ENCODE data around the gene POLR1A.

Gene POLR1A

GRCh38 chr2:86102157-86102556 lies 3.5 kb downstream of the POLR1A start:
- no peak overlapping the region for H3K4me3 ChIP-seq (ENCODE audit: low read depth, low read length)
- no peak for DNase-seq (ENCODE audit: low read depth)

DNA sequence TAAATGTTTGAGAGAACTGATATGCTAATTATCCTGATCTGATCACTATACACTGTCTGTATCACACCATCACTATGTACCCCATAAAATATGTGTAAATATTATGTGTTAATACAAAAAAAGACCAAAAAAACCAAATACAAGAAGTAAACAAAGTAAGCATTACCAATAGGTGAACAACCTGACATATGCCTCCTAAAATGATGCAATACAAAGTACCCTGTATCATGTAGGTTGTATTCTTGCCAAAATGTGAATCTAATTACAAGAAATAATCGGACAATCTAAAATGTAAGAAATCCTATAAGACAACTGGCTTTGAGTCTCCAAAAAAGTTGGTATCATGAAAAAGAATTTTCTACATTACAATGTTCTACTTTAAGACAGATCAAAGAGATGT lies 7.8 kb downstream of the POLR1A start:
- H3K4me3 ChIP-seq (ENCODE audit: low read depth, low read length): no peak overlapping the region
- DNase-seq (ENCODE audit: low read depth): no peak

GRCh38 chr2:86097114-86097896 lies 8.4 kb downstream of the POLR1A start:
- no peak overlapping the region for H3K4me3 ChIP-seq (ENCODE audit: low read depth, low read length)
- DNase-seq (ENCODE audit: low read depth): no peak

GRCh38 chr2:86094229-86094628 lies 11.5 kb downstream of the POLR1A start:
- H3K4me3 ChIP-seq (ENCODE audit: low read depth, low read length): no peak overlapping the region
- DNase-seq (ENCODE audit: low read depth): no peak

DNA sequence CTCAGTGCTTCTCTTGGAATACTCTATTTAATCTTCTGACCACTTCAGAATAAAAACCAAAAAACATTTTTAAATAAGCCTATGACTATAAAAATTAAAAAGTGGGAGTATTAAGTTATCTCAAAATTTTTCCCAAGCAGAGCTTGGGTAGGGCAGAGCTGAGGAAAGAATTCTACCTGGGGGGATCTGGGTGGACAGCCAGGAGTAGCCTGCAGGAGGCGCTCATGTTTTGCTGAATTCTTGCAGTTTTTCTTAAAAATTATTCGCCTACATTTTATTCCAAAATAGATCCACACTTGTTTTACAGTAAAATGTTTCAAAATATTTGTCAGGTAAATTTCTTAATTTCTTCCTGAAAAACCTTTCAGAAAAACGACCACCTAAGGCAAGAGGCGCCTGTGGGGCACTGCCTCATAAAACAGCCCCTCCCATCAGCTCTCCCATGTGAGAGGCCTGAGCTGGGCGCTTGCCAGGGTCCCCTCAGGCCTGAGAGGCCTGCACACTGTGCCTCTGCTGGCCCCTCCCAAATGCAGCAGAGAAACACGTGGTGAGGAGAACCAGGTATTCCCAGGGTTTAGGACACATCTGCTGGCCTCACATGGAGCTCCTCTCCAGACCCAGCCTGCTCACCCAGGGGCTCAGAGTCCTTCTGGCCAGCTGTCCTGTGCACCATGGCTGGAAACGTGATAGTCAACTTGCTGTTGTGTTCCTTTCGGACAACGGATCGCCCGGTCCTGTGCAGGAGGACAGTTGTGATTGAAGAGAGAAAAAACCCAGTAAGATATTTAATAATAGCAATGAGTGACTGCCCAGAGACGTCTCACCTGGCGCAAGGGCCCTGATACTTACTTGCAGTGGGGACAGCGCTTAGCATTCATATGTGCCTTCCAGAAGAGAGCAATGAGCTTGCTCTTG lies 17.5 kb downstream of the POLR1A start:
- DNase-seq (ENCODE audit: low read depth): no peak
- no peak overlapping the region for H3K4me3 ChIP-seq (ENCODE audit: low read depth, low read length)

GRCh38 chr2:86082756-86083155 lies 22.9 kb downstream of the POLR1A start:
- DNase-seq (ENCODE audit: low read depth): no peak
- H3K4me3 ChIP-seq (ENCODE audit: low read depth, low read length): no peak overlapping the region

DNA sequence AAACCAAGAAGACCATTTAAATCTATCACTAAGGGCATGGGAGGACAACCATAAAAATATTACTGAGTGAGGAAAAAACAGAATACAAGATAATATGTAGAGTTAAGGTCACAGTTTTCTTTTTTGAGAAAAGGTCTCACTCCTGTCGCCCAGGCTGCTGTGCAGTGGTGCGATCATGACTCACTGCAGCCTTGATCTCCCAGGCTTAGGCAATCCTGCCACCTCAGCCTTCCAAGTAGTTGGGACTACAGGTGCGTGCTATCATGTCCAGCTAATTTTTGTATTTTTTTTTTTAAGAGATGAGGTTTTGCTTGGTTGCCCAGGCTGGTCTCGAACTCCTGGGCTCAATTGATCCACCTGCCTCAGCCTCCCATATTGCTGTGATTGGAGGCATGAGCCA lies 24.0 kb downstream of the POLR1A start:
- DNase-seq (ENCODE audit: low read depth): no peak

DNA sequence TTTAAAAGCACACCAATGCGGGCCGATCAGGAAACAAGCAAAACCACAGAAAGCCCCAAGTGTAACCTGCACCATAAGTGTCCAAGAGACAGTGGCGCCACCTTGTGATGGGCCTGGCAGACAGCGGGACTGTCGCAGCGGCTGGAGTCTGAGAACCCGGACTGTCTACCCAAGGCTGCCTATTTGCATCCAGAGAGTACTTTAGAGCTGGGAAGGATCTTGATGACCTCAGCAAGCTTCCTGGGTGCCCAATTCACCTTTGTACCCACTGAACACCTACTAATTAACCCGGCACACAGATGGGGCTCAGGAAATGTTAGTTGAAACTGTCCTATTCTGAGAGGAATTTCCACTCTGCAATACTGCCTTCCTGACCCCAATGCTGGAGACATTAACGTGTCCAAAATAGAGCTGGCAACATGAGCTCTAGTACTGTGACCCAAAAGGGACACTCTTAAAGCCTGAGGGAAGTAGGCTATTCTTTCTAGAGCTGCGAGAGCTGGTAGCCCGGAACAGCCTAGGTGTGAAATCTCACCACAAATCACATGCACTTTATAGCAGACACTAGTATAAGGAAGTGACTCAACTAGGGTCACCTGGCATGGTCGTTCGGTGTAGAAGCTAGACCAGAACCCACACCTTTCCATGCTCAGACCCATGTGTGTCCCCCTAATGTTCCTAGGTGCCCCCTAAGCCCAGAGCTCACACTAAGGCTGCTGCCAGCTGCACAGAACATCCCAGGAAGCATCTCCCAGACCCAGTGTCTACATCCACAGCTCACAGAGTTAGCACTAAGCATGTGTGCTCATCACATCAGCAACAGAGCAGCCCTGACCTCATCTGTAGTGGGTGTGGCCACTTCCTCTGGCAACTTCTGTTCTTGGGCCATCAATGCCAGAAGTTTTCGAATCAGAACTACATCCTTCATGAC lies 25.4 kb downstream of the POLR1A start:
- no peak for DNase-seq (ENCODE audit: low read depth)

More for the DNA sequence above, 24.0 kb downstream of the POLR1A start:
- H3K4me3 ChIP-seq (ENCODE audit: low read depth, low read length): no peak overlapping the region

GRCh38 chr2:86078774-86079545 lies 26.7 kb downstream of the POLR1A start:
- DNase-seq (ENCODE audit: low read depth): no peak
- H3K4me3 ChIP-seq (ENCODE audit: low read depth, low read length): no peak overlapping the region

More for the DNA sequence above, 25.4 kb downstream of the POLR1A start:
- H3K4me3 ChIP-seq (ENCODE audit: low read depth, low read length): no peak overlapping the region

DNA sequence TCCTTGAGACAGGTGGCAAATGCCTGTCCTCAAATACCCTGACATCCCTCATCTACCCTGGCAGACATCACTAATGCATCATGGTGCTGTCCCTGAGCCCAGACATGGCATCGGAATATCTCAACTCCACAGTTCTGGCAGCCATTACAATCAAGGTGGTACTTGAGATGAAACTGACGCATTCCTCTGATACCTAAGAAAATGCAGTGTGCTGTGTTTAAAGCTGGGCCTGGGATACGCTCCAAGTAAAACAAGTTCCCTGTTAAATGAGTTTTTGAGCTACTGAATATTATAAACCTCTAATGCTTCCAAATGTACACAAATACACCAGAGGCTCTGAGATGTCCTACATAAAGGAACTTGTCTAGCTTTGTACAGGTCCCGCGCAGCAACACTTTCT lies 29.8 kb downstream of the POLR1A start:
- no peak overlapping the region for H3K4me3 ChIP-seq (ENCODE audit: low read depth, low read length)
- DNase-seq (ENCODE audit: low read depth): no peak

- no peak for DNase-seq (ENCODE audit: low read depth)
- no peak overlapping the region for H3K4me3 ChIP-seq (ENCODE audit: low read depth, low read length)
These were observed 30.9 kb downstream of the POLR1A start for GRCh38 chr2:86074811-86075210.

GRCh38 chr2:86074256-86074655 lies 31.4 kb downstream of the POLR1A start:
- H3K4me3 ChIP-seq (ENCODE audit: low read depth, low read length): no peak overlapping the region
- DNase-seq (ENCODE audit: low read depth): no peak

DNA sequence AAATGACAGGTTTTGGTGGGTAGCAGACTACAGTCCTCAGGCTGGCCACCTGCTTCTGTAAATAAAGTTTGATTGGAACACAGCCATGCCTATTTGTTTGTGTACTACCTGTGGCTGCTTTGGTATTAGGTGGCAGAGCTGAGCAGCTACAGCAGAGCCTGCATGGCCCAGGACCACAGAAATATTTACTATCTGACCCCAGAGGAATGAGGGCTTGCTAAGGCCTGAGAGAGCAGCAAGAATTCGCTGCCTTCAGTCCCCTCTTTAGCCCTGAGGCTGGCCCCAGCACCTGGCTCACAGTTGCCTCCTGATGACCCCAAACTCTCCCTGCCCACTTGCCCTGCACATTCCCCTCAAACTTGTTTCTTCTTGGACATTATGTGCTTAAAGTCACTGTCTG lies 32.5 kb downstream of the POLR1A start:
- H3K4me3 ChIP-seq (ENCODE audit: low read depth, low read length): no peak overlapping the region
- DNase-seq (ENCODE audit: low read depth): no peak

DNA sequence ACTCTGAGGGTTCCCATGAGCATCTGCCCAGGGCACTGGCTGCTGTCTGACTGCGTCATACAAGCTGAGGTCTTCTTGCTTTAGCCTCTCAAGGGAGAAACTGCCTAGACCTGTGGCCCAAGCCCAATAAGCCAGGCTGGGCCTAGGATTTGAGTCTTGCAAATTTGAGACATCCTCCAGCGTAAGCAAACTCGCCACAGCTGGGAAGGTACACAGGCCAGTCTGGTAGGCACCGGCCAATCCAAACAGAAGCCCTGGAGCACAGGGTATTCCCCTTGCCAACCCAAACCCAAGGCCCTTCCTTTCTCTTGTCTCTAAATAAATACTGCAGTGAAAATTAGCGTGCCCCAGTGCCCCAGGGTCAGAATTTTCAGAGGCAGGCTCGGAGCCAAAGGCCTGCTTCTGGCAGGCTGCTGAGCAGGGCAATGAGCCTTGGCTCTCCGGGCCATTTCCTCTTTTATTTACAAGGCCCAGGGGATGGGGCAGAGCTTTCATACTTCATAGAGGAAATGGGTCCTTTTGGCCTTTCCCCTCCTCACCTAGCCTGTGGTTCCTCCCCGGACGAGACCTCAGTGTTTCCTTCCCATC lies 33.3 kb downstream of the POLR1A start:
- DNase-seq (ENCODE audit: low read depth): no peak
- H3K4me3 ChIP-seq (ENCODE audit: low read depth, low read length): no peak overlapping the region

- no peak for DNase-seq (ENCODE audit: low read depth)
- H3K4me3 ChIP-seq (ENCODE audit: low read depth, low read length): no peak overlapping the region
These were observed 34.8 kb downstream of the POLR1A start for GRCh38 chr2:86070868-86071267.

- no peak for DNase-seq (ENCODE audit: low read depth)
- H3K4me3 ChIP-seq (ENCODE audit: low read depth, low read length): no peak overlapping the region
These were observed 35.8 kb downstream of the POLR1A start for GRCh38 chr2:86069783-86070339.

GRCh38 chr2:86069091-86069685 lies 36.5 kb downstream of the POLR1A start:
- H3K4me3 ChIP-seq (ENCODE audit: low read depth, low read length): no peak overlapping the region
- no peak for DNase-seq (ENCODE audit: low read depth)

GRCh38 chr2:86068648-86069047 lies 37.0 kb downstream of the POLR1A start:
- DNase-seq (ENCODE audit: low read depth): no peak
- H3K4me3 ChIP-seq (ENCODE audit: low read depth, low read length): no peak overlapping the region

Data from skeletal muscle cell (primary cell).